ENCODE results near the gene COL25A1. TPM values are rescaled to one million over a fixed set of nuclear protein-coding genes. Genes with fewer than 3 reads are reported as not detected.

Gene COL25A1
- total RNA-seq, 1 experiment from 2014 or later, result not detected

GRCh38 chr4:108821351-108821930 is 481.0 kb downstream of the COL25A1 start:
- TF ChIP-seq REST (IDR thresholded peaks at IDR 0.05; ENCODE audit: insufficient read depth in 1 of 2, low read depth in 2 of 2, low read length in 1 of 2) (no peak), POLR2AphosphoS5 (IDR thresholded peaks at IDR 0.05; ENCODE audit: low read depth, low read length) (no peak), SIN3A (IDR thresholded peaks at IDR 0.05; ENCODE audit: borderline replicate concordance, insufficient read depth, low read depth, low read length) (no peak), TCF7L2 (IDR thresholded peaks at IDR 0.05; ENCODE audit: low read depth, low read length) (no peak)
- POLR2A ChIA-PET, result no interaction called here
- CTCF ChIA-PET, result no interaction called here
- Histone ChIP-seq H3K4me3 (ENCODE audit: low read depth in 2 of 2, low read length in 2 of 2) (no peak overlapping the region), H3K4me1 (ENCODE audit: control insufficient read depth, insufficient read depth, low read length) (no peaks in the 10 kb centered on the region), H3K36me3 (ENCODE audit: control insufficient read depth, insufficient read depth, low read length) (no peaks in the 10 kb centered on the region), H3K27ac (ENCODE audit: low read length) (no peak overlapping the region), H3K9me3 (ENCODE audit: control insufficient read depth, insufficient read depth, low read depth, low read length) (no peaks in the 10 kb centered on the region), H3K27me3 (ENCODE audit: control insufficient read depth, insufficient read depth, low read length) (no peaks in the 10 kb centered on the region; the same call in 1 of the 2 replicates)
- intact Hi-C loops (cut with micrococcal nuclease; ENCODE audit: unreplicated experiment), result no loop called here
- ATAC-seq, result no peak
- no peak for DNase-seq (ENCODE audit: low read depth, low spot score)
- BruUV-seq (replicated peaks), result no TSS peak
- in situ Hi-C loops (cut with HindIII; ENCODE audit: low pct_unique_long_range_greater_than_20kb, low sequenced_read_pairs), result no loop called here

GRCh38 chr4:108820492-108821350 is 481.7 kb downstream of the COL25A1 start:
- ATAC-seq (no peak), DNase-seq (ENCODE audit: low read depth, low spot score) (no peak)
- H3K27ac ChIP-seq (ENCODE audit: low read length), result no peak overlapping the region
- no peaks in the 10 kb centered on the region for H3K36me3 ChIP-seq (ENCODE audit: control insufficient read depth, insufficient read depth, low read length)
- BruUV-seq (replicated peaks), result no TSS peak
- no peak overlapping the region for H3K4me3 ChIP-seq (ENCODE audit: low read depth in 2 of 2, low read length in 2 of 2)
- H3K9me3 ChIP-seq (ENCODE audit: control insufficient read depth, insufficient read depth, low read depth, low read length), result no peaks in the 10 kb centered on the region
- H3K4me1 ChIP-seq (ENCODE audit: control insufficient read depth, insufficient read depth, low read length), result no peaks in the 10 kb centered on the region
- TF ChIP-seq POLR2AphosphoS5 (IDR thresholded peaks at IDR 0.05; ENCODE audit: low read depth, low read length) (no peak), CTCF (IDR thresholded peaks at IDR 0.05) (no peak), REST (IDR thresholded peaks at IDR 0.05; ENCODE audit: insufficient read depth in 1 of 2, low read depth in 2 of 2, low read length in 1 of 2) (no peak), TCF7L2 (IDR thresholded peaks at IDR 0.05; ENCODE audit: low read depth, low read length) (no peak), SIN3A (IDR thresholded peaks at IDR 0.05; ENCODE audit: borderline replicate concordance, insufficient read depth, low read depth, low read length) (no peak)
- in situ Hi-C loops (cut with HindIII; ENCODE audit: low pct_unique_long_range_greater_than_20kb, low sequenced_read_pairs), result no loop called here
- CTCF ChIA-PET, result no interaction called here
- no peaks in the 10 kb centered on the region; the same call in 1 of the 2 replicates for H3K27me3 ChIP-seq (ENCODE audit: control insufficient read depth, insufficient read depth, low read length)
- POLR2A ChIA-PET, result no interaction called here
- intact Hi-C loops (cut with micrococcal nuclease; ENCODE audit: unreplicated experiment), result no loop called here

Measured in Panc1 (cell line).